KBM-7 (cell line): ENCODE data around the gene ASTN2.

Experiments used
- DNase-seq: peaks from one replicate; pipeline ENCODE4 v3.0.0-alpha.2; 2015
- in situ Hi-C: fragments of 300-500 bp; cut with MboI; formaldehyde crosslinking; loops from 2 replicates; pipeline ENCODE4 v1.14.3; 2020; ENCODE audit warnings: low sequenced_read_pairs, low pct_unique_long_range_greater_than_20kb, mixed read lengths

ASTN2 gene

DNA sequence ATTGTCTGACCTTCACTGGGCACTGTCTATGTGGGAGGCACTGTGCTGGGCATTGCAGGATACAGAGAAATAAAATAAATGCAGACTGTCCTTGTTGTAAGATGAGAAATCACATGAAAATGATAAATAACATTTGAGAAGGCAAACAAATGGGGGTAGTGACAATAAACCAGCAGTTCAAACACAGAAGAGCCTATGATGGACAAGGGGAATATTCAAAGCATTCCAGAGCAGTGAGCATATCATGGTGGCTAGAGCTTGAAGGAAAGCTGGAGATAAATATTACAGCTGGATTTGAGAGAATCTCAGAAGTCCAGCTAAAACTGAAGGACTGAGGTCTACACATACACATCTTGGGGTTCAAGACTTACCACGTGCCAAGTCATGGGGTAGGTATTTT is 209.9 kb downstream of the ASTN2 start:
- no peak for DNase-seq
- in situ Hi-C loops: no loop called here

DNA sequence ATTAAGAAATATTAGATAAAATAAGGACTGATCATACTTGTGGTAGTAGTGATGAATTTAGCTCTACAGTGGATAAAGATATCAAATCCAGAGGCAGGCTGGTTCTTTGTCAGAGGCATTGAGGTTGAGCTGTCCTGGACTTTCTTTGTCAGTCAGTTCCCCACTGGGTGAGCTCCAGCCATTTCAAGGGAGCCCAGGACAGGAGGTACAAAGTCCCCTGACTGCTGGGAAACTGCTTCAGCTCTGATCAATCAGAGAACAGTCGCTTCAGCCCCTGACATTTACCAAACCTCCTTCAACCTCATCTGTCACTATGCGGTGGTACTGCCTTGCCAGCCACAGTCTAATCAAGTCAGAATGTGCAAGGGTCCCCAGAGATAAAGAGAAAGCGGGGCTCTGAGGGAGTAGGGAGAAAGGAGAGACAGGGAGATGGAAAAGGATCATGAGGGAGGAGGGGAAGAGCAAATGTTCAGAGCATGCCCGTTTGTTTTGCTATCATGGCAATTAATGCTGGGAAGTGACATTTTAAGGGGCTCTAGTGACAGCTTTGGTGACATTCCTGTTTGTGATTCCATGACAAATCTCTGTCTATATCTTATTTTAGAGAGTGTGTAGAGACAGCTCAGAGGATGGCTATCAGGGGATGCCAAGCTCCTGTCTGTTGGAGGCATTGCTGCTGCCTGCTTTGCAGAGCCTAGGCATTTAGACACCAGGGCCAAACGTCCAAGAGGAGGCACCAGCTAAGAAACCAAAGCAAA is 223.2 kb downstream of the ASTN2 start:
- DNase-seq: no peak
- in situ Hi-C loops: no loop called here

DNA sequence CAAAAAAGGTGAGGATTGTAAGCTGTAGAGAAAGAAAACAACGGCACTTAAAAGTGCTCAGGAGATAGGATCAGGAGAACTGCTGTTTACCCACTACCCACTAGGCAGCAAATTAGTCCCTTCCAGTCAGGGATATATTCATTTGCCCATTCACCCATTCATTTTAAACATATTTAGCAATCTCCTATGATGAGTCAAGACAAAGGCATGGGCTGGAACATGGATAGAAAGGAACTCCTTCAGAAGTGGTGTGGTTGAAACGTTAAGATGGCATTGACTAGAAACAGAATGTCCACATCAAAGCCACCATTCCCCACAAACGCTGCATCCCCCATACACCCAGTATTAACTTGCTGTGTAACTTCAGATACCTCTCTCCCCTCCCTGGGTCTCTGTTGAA is 225.7 kb downstream of the ASTN2 start:
- DNase-seq: no peak
- in situ Hi-C loops: no loop called here

DNA sequence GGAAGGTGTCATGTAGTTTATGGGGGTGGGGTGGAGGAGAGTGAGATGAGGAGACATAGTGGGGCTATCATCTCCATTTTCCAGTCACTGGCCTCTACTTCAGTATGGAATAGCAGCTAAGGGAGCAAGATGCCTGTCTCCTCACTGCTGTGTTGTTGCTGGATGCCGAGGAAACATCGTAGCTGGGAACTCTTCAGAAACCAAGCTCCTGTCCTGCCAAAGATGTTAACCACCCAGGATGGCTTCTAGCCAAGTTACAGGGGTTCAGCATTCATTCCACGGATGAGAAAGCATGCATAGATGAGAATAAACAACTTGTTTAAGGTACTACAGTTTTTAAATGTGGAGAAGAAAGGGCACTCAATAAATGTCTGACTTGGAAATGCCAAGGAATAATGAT is 226.5 kb downstream of the ASTN2 start:
- DNase-seq: no peak
- in situ Hi-C loops: no loop called here

DNA sequence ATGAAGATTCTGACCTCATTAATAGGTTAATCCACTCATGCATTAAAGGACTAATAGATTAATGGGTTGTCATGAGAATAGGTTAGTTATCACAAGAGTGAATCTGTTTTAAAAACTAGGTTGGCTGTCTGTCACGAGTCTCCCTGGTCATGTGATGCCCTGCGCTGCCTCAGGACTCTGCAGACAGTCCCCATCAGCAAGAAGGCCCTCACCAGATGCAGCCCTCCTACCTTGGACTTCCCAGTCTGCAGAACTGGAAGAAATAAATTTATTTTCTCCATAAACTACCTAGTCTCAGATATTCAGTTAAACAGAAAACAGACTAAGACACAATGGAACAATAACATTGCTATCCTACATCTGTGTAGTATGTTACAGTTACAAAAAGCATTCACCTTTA is 227.4 kb downstream of the ASTN2 start:
- DNase-seq: no peak
- in situ Hi-C loops: no loop called here

DNA sequence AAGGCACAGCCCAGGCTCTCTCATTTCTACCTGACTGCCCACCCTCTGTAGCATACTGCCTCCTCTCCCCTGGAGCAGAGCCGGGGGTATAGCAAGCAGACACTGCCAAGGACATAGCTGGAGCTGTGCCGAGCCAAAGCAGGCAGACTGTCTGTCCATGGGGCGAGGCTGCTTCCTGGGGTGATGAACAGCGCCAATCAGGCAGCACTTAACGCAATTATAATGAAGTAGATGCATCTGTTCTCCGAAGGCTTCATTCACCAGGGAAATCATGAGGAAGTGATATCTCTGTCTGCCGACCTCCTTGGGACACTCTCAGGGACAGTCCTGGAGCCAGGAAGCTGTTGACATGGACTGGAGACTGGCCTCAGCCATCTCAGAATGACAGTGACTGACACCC is 230.7 kb downstream of the ASTN2 start:
- no peak for DNase-seq
- in situ Hi-C loops: no loop called here

DNA sequence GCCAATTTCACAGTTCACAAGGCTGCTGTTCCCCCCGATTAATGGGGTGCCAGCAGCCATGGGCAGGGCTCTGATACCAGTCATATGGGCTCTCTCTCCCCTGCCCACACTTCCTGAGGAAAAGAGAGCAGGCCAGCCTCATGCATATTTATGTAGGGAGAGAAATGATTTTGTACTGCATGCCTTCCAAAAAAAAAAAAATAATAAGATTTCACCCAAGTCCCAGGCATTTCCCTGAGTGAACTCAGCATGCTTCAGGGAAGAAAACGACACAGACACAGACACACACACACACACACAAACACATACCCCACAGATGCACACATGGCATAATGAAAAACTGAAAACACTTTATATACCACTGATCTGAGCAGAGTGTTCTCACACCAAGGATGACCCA is 232.8 kb downstream of the ASTN2 start:
- in situ Hi-C loops: no loop called here
- DNase-seq: no peak

DNA sequence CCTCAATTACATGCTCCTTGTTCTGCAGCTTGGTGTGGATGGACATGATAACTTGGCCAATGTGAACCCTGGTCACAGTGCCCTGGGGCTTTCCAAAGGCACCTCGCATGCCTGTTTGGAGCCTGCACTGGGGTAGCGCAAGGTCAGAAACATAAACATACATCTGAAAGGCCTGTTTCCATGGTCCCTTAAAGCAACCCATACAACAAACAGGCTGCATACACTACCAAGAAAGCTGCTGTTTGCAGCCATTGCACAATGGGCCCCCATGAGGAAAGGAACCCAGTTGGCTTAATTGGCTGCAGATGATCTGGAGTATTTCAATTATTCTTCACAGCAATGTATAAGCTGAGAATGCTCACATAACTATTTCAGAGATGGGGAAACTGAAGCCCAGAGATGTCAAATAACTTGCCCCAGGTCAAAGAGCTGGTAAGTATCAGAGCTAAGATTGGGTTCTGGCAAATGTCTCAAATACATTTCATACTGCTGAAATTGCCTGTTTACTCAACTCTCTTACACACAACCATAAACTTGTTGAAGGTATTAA is 233.9 kb downstream of the ASTN2 start:
- DNase-seq: no peak
- in situ Hi-C loops: no loop called here

DNA sequence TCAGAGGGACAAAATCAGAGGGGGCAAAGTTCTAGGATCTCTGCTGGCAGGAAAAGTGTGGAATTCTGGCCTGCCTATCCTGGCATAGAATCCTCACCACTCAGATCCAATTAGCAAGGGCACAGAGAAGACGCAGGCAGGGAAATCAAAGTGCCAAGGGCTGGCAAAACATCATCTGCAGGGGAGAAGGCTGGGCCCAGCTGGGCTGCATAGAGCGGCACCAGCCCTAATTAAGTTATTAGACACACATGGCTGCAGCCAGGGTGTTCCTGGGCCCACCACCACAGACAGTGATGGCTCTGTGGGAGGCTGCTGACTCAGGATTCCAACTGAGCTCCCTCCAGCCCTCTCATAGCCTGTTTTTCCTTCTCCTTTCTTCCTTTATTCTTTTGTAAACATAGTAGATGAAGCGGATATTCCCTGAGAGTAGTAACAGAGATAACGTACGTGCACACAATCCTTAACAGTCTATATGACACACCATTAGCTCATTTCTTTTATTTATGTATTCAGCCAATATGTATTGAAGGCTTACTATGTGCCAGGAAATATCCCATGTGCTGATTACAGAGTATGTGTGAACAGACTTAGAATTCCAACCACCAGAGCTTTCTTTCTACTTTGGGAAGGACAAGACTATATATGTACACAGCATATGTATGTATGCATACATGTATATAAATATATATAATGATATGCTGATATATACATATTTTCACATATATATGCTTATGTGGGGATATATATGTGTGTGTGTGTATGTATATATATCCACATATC is 236.1 kb downstream of the ASTN2 start:
- DNase-seq: no peak
- in situ Hi-C loops: no loop called here

DNA sequence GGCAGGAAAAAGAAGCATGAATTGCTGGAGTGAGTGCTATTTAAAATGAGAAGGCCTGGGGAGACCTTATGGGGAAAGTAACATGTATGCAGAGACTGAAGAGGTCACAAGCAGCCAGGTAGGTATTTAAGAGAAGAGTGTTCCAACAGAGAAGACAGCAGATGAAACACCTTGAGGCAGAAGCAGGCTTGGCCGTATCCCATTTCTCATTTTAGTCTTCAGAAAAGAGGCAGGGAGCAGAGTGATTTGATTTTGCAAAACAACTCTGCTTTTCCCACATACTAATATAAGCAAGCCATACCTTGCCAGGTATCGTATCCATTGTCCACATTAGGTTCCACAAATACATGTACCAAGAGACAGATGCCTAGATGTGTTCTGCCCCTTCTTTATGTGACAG is 244.3 kb downstream of the ASTN2 start:
- no peak for DNase-seq
- in situ Hi-C loops: no loop called here

DNA sequence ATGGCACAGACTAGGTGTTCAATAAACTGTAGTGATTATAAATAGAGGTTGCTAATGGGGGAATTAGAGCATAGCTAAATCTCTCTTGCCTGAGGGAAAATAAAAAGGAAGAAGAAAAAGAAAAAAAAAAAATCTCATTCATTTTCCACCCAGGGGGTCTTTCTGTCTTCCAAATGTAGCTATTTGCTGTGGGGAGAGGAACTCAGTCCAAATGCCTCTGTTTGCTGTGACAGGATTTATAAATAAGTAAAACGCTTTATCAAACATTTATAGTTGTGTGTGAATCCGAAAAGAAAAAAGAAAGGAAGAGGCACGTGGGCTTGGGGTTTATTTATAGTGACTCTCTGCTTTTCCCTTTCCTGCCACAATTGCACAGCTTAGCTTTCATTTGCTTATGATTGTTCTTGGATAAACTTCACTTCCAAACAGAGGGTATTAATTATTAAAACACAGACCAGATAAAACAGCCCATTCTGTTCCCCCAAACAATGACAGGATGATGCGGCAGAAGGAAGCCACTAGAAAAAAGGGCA is 245.7 kb downstream of the ASTN2 start:
- DNase-seq: no peak
- in situ Hi-C loops: no loop called here

DNA sequence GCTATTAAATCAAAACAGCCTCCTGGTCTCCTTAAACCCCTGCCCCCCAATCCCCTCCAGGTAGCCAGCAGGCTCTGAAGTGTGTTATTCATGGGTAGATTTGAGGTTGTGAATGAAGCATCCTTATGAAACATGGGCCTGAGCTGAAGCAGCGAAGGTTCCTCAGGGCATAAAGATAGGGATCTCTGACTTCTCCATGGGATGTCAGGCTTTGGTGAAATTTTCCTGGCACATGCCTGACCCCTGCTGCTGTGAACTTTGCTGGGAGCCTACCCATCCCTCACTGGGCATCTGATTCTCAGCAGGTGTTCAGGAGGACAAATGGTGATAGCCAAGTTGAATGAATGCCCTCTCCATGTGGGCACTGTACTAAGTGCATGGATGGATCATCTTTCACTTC is 250.3 kb downstream of the ASTN2 start:
- DNase-seq: no peak
- in situ Hi-C loops: no loop called here

DNA sequence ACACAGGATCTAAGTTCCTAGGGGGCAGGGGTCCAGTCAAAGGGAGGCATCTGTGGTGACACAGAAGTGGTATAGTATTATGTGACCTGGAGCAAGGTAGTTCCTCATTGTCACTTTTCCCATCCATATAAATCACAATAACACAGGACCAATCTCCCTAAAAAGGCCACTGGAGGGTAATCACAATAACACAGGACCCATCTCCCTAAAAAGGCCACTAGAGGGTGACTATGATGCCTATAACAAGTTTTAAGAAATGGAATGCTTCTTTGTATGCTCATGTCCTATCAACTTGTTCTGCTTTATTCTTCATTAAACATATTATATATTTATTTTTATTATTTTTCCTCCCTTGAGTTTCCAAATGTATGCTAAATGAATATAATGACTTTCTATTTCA is 254.6 kb downstream of the ASTN2 start:
- in situ Hi-C loops: no loop called here
- no peak for DNase-seq

DNA sequence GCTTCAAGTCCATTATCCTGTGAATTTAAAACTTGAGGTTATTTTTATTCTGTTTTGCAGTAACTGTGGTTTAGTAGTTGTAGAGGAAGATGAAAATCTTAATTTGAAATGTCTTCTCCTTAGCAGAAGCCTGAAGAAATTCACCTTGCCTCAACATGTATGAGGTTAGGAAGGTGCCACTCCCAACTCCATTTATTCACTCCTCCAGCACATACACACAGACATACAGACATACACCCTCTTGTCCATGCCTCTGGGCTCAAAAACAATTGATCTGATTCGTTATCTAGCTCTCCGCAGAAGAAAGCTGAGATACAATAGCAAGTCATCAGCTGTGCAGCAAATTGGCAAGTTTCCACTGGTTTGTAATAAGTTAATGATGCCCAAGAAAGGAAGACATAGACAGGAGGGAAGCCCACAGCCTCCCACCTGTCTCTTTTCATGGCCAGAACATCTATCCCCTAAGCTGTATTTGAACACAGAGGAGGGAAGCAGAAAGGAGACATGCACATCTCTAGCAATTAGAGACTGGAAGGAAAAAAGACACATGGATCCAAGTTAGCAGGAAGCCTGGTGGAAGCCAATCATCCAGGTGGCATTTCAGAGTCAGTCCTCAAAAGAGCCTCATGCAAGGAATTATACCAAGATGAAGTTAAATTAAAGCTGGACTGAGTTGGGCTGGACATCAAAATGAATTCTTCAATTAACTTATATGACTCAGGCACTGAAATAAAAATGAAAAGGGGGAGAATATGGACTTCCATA is 257.9 kb downstream of the ASTN2 start:
- in situ Hi-C loops: no loop called here
- DNase-seq: no peak

DNA sequence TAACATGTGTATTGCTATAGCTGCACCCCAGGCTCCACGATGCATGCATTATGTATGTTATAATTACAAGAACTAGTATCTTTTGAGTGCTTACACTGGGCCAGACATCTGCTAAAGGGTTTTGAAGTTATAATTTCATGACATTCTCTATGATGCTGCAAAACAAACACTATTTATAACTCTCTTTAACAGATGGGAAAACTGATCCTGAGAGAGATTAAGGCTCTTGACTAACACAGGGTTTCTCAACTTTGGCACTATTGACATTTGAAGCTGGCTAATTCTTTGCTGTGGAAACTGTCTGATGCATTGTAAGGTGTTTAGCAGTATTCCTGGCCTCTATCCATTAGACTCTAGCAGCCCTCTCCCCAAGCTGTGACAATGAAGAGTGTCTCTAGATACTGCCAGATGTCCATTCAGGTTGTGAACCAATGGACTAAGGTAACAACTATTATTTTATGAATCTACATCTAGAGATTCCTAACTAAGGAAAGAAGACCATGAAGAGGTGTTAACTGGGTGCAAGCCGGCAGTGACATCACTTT is 258.6 kb downstream of the ASTN2 start:
- no peak for DNase-seq
- in situ Hi-C loops: no loop called here

DNA sequence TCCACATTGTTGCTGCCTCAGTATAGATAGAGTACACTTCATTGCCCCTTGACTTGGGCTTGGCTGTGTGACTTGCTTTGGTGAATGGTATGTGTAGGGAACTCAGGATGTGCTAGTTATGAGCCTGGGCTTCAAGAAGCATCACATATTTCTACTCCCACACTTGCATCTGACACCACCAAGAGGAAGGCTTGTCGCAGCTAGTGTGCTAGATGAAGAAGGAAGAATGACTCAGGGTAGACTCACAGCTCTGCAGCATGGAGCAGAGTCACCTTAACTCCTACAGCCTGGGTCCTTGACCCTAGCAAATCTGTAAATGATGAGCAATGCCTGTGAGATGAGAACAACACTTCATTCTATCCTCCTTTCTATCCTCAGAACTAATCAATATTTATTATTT is 261.8 kb downstream of the ASTN2 start:
- no peak for DNase-seq
- in situ Hi-C loops: no loop called here

DNA sequence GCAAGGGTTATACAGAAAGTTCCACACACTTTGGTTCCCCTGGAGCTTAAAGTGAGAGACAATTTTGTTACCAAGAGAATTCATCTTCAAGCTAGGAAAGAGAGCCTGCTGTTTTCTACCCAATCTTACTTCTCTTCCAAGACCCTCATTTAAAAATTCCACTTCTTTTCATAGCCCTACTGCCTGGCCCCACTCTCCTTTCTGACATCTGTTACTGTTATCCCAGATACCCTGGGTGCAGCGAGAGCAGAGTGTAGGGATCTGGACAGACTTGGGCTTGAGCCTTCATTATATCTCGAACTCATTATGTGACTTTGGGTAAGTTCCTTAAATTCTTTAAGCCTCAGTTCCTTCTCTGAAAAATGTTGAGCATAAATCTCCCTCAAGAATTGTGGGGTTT is 263.1 kb downstream of the ASTN2 start:
- in situ Hi-C loops: no loop called here
- DNase-seq: no peak

DNA sequence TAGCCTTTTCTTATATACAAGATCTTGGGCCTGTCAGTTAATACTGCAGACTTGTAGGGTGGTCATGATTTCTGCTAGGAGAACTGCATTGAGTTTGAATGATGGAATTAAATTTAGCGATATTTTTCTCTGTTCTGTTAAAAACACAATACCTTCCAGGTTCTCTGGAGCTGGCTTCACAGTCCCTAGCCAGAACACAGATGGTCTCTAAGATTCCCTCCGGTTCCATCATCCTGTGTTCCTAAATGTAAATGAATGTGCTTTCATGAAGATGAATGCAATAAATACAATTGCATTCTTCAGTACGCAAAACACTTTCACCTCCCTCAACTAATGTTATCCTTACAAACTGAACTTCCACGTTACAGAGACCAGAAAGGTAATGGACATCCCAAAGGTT is 264.9 kb downstream of the ASTN2 start:
- no peak for DNase-seq
- in situ Hi-C loops: no loop called here

DNA sequence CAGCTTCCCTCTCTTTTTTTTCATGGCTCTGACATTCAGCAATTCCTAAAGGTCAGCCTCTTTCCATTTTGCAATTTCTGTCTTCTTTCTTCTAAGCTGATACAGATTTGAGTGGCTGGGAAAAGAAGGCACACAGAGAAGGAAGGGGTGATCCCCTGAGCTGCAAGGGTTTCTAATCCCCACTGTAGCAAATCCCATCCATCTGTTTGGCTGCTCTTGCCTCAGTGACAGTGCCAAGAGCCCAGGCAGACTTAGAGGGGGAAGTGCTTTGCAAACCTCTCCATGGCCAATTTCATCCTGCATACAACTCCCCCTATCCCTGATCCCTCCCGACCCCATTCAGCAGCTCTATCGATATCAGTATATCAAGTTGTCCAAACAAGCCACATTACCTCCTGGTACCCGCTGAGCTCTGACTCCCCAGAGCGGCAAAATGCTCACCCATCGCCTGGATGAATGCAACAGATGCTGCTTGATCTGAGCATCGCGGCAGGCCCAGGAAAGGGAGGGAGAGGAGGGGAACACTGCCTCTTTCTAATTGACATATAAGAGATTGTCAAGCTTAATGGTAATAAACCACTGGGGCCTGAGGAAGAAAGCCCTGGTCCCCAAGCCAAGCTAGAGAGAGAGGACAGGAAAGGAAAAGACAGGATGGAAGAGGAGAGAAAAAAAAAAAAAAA is 268.9 kb downstream of the ASTN2 start:
- in situ Hi-C loops: no loop called here
- no peak for DNase-seq
